Endothelial cell of umbilical vein (primary cell): Measurements from ENCODE around the gene HIVEP3. TPM values are rescaled to one million over a fixed set of nuclear protein-coding genes. Genes with fewer than 3 reads are reported as not detected.

Source experiments
- BruUV-seq: library from RNA; stranded (reverse); fragments of 400-500 nt; replicated peaks from 2 replicates; lab custom pipeline; 2021; lab: Mats Ljungman, UMichigan
- CTCF ChIA-PET: fragments of 300-600, 350-600 bp; sonication (Branson Sonifier 250); formaldehyde crosslinking; loops from one replicate; lab custom pipeline; 2021; ENCODE audit warnings: antibody characterized with exemption, inconsistent platforms; lab: Charles Lee
- POLR2A ChIA-PET: fragments of 300-600, 350-600 bp; sonication (Branson Sonifier 250); formaldehyde crosslinking; loops from one replicate; lab custom pipeline; 2021; ENCODE audit warnings: antibody characterized with exemption, inconsistent platforms; lab: Charles Lee
- DNase-seq: peaks from one replicate; pipeline ENCODE4 v3.0.0-alpha.2; 2011; ENCODE audit warnings: low read depth, low spot score
- FAIRE-seq: peaks from 2 replicates; lab custom pipeline; 2011; peaks lifted over from hg19 to GRCh38; lab: Jason Lieb, UNC
- H2AFZ ChIP-seq: 2 replicates; pipeline ENCODE4 v1.6.0; 2012; ENCODE audit warnings: low read depth, low read length, control low read depth, inconsistent platforms
- H3K27ac ChIP-seq: 2 replicates; pipeline ENCODE4 v1.5.1; 2011; ENCODE audit warnings: low read depth, mild to moderate bottlenecking, control low read depth, low read length, moderate library complexity; ENCODE audit not compliant: insufficient read depth
- H3K27me3 ChIP-seq, 2 experiments: 2 replicates each; pipeline versions ENCODE4 v1.6.0 to v1.6.1; 2011; ENCODE audit warnings: low read length in 2 of 2, mixed read lengths in 1 of 2; ENCODE audit not compliant: control insufficient read depth in 2 of 2, insufficient read depth in 2 of 2
- H3K36me3 ChIP-seq, 2 experiments: 2 replicates in 1 of 2; 3 replicates in 1 of 2; pipeline ENCODE4 v1.5.1; 2011; ENCODE audit warnings: low read length in 2 of 2, mild to moderate bottlenecking in 1 of 2, moderate library complexity in 1 of 2; ENCODE audit not compliant: control insufficient read depth in 2 of 2, insufficient read depth in 2 of 2; ENCODE audit errors: extremely low read depth in 1 of 2
- H3K4me1 ChIP-seq: 3 replicates; pipeline ENCODE4 v1.5.1; 2011; ENCODE audit warnings: mild to moderate bottlenecking, low read length; ENCODE audit not compliant: control insufficient read depth, insufficient read depth; ENCODE audit errors: extremely low read depth
- H3K4me2 ChIP-seq: 2 replicates; pipeline ENCODE4 v1.6.1; 2011; ENCODE audit warnings: low read length, control low read depth, mixed read lengths; ENCODE audit not compliant: insufficient read depth
- H3K4me3 ChIP-seq, 3 experiments: fragments of 200-600 bp in 1 of 3; sonication (generic), shearing (Covaris generic) in 1 of 3; replicated peaks in 1 of 3; 2 replicates each; pipeline ENCODE4 v1.5.1; 2011 to 2016; ENCODE audit warnings: control low read depth in 3 of 3, low read length in 3 of 3, mild to moderate bottlenecking in 2 of 3, inconsistent platforms in 1 of 3, low read depth in 1 of 3, moderate library complexity in 1 of 3; ENCODE audit not compliant: insufficient read depth in 1 of 3
- H3K79me2 ChIP-seq: 2 replicates; pipeline ENCODE4 v1.6.0; 2012; ENCODE audit warnings: low read length, inconsistent platforms; ENCODE audit not compliant: control insufficient read depth, insufficient read depth
- H3K9ac ChIP-seq: replicated peaks from 2 replicates; pipeline ENCODE3; 2011; ENCODE audit warnings: low read length, control low read depth; ENCODE audit not compliant: insufficient read depth; ENCODE audit errors: extremely low read depth
- H3K9me1 ChIP-seq: replicated peaks from 3 replicates; pipeline ENCODE4 v1.6.0; 2011; ENCODE audit warnings: mild to moderate bottlenecking, low read length; ENCODE audit not compliant: control insufficient read depth, insufficient read depth; ENCODE audit errors: extremely low read depth
- H3K9me3 ChIP-seq: replicated peaks from 2 replicates; pipeline ENCODE4 v1.5.1; 2012; ENCODE audit warnings: low read length, inconsistent platforms; ENCODE audit not compliant: control insufficient read depth, insufficient read depth
- H4K20me1 ChIP-seq: replicated peaks from 2 replicates; pipeline ENCODE3; 2011; ENCODE audit warnings: mild to moderate bottlenecking, low read length; ENCODE audit not compliant: control insufficient read depth, insufficient read depth; ENCODE audit errors: extremely low read depth
- FOS ChIP-seq: IDR thresholded peaks from 2 replicates; pipeline ENCODE4 v1.6.1; 2011; ENCODE audit warnings: mild to moderate bottlenecking, low read length, moderate library complexity, borderline replicate concordance; ENCODE audit not compliant: insufficient read depth
- GATA2 ChIP-seq: IDR thresholded peaks from 2 replicates; pipeline ENCODE4 v1.7.0; 2011; ENCODE audit warnings: low read depth, mild to moderate bottlenecking, moderate library complexity, mixed read lengths, low read length; ENCODE audit not compliant: insufficient read length, insufficient read depth
- JUN ChIP-seq: IDR thresholded peaks from 2 replicates; pipeline ENCODE4 v1.6.1; 2011; ENCODE audit warnings: borderline replicate concordance, low read depth; ENCODE audit not compliant: insufficient read length, insufficient read depth
- MAX ChIP-seq: IDR thresholded peaks from 2 replicates; pipeline ENCODE4 v1.6.1; 2011; ENCODE audit not compliant: insufficient read depth, insufficient read length
- MYC ChIP-seq: IDR thresholded peaks from one replicate; pipeline ENCODE4 v1.6.1; 2011; ENCODE audit warnings: mild to moderate bottlenecking, low read depth, low read length
- POLR2A ChIP-seq: IDR thresholded peaks from 2 replicates; pipeline ENCODE4 v1.6.1; 2012; ENCODE audit warnings: low read depth, mild to moderate bottlenecking, control low read depth, low read length
- POLR2AphosphoS5 ChIP-seq: IDR thresholded peaks from 2 replicates; pipeline ENCODE4 v1.6.1; 2012; ENCODE audit warnings: low read depth, mild to moderate bottlenecking, control low read depth, low read length, moderate library complexity; ENCODE audit not compliant: insufficient read depth
- dilution Hi-C: fragments of 300-500 bp; cut with MboI; formaldehyde crosslinking; loops from one replicate; pipeline ENCODE4 v1.15.0; 2019; ENCODE audit warnings: low sequenced_read_pairs; ENCODE audit not compliant: extremely low pct_ligation_motif_present
- intact Hi-C: fragments of 100-400 bp; cut with micrococcal nuclease; formaldehyde crosslinking; loops from one replicate; pipeline ENCODE4 v1.10.0; 2022
- polyA plus RNA-seq, 4 experiments: library from polyadenylated mRNA; depleted of rRNA in 3 of 4; stranded (reverse) in 3 of 4; unstranded in 1 of 4; fragments of >200 nt; gene quantifications; 2 replicates each; pipeline versions ENCODE4 v1.2.1 to v1.2.3, GENCODE V29; 2011 to 2012; ENCODE audit warnings: missing spikeins in 1 of 4
- total RNA-seq: library from RNA; stranded (reverse); gene quantifications from 2 replicates; pipeline ENCODE4 v1.2.3, GENCODE V29; 2021
- TF ChIP-seq, protein P1 (sequence below), 2 donors: IDR thresholded peaks; 1 replicate in 1 of 2; 2 replicates in 1 of 2; pipeline ENCODE4 v1.5.1; 2011; ENCODE audit warnings: low read length in 2 of 2, mild to moderate bottlenecking in 2 of 2, moderate library complexity in 2 of 2, control low read depth in 1 of 2, inconsistent platforms in 1 of 2, low read depth in 1 of 2; ENCODE audit not compliant: insufficient read depth in 1 of 2; ENCODE audit errors: extremely low read depth in 1 of 2

The HIVEP3 gene
- total and polyA plus RNA-seq, 2 donors (not counting 3 experiments of a cell fraction or from before 2014, with no cell fraction given): 3.4 to 4.0 TPM

- Histone ChIP-seq H3K27ac (no peak overlapping the region), H3K36me3 (no peaks in the 10 kb centered on the region), H3K4me1 (peaks cover 7% of the 10 kb centered on the region), H3K27me3 (peaks cover 0 to 6% of the 10 kb centered on the region in 2 experiments), H3K9me3 (no peaks in the 10 kb centered on the region), H4K20me1 (no peaks in the 10 kb centered on the region), H3K9ac (peak overlapping the region; percentile 56), H3K4me3 (peak overlapping the region in 2 of 3 experiments; percentile 46 to 49), H3K79me2 (no peaks in the 10 kb centered on the region), H3K4me2 (peak overlapping the region; percentile 63), H3K9me1 (no peaks in the 10 kb centered on the region), H2AFZ (peak overlapping the region; percentile 54)
- FAIRE-seq (peak; percentile 12), DNase-seq (peak; percentile 43)
- TF ChIP-seq POLR2AphosphoS5: no peak
- TF ChIP-seq, protein P1, sequence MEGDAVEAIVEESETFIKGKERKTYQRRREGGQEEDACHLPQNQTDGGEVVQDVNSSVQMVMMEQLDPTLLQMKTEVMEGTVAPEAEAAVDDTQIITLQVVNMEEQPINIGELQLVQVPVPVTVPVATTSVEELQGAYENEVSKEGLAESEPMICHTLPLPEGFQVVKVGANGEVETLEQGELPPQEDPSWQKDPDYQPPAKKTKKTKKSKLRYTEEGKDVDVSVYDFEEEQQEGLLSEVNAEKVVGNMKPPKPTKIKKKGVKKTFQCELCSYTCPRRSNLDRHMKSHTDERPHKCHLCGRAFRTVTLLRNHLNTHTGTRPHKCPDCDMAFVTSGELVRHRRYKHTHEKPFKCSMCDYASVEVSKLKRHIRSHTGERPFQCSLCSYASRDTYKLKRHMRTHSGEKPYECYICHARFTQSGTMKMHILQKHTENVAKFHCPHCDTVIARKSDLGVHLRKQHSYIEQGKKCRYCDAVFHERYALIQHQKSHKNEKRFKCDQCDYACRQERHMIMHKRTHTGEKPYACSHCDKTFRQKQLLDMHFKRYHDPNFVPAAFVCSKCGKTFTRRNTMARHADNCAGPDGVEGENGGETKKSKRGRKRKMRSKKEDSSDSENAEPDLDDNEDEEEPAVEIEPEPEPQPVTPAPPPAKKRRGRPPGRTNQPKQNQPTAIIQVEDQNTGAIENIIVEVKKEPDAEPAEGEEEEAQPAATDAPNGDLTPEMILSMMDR (IDR thresholded peaks at IDR 0.05; ENCODE audit: extremely low read depth in 1 of 2, insufficient read depth in 1 of 2, low read depth in 1 of 2, low read length in 2 of 2): no peak
- no peak for TF ChIP-seq POLR2A
- TF ChIP-seq MAX: no peak
- no peak for TF ChIP-seq GATA2
- no peak for TF ChIP-seq FOS
- no peak for TF ChIP-seq JUN
- no peak for TF ChIP-seq MYC
- intact Hi-C loops: loop anchor here (1.0 to 2.0 kb wide), 2 partner anchors 22 to 51 kb away; no protein-coding TSS in a partner anchor
- POLR2A ChIA-PET: no interaction called here
- dilution Hi-C loops: no loop called here
- CTCF ChIA-PET: interaction anchor here (1.2 to 1.8 kb wide), 3 partner anchors 9 to 150 kb away, joined by 3 to 5 read pairs (median 4); no protein-coding TSS in a partner anchor
- no TSS peak for BruUV-seq
Observed at GRCh38 chr1:41662061-41662764, 256.5 kb downstream of the HIVEP3 start.
